HepG2 (cell line): Measurements from ENCODE around the gene SULT2B1. TPM values are rescaled to one million over a fixed set of nuclear protein-coding genes. Genes with fewer than 3 reads are reported as not detected.
A peak's percentile ranks its signal among the peaks of the same experiment; 100 is the strongest.

ENCODE experiments used
- ATAC-seq: fragments of 200-7000 bp; cut with Tn5 transposase; 3 replicates; pipeline ENCODE4 v1.9.1; 2020; ENCODE audit warnings: mild to moderate bottlenecking, moderate library complexity
- BruUV-seq: library from RNA; stranded (reverse); fragments of 400-500 nt; replicated peaks from 2 replicates; lab custom pipeline; 2021; lab: Mats Ljungman, UMichigan
- CTCF ChIA-PET: fragments of 300-600 bp; formaldehyde crosslinking; extraction: SDS; loops from one replicate; lab custom pipeline; 2021; ENCODE audit warnings: low total read pairs, inconsistent platforms, low intra/inter-chr PET ratio; lab: Yijun Ruan, JAX
- POLR2A ChIA-PET: fragments of 350-600 bp; sonication (Branson Sonifier 250); formaldehyde crosslinking; loops from one replicate; lab custom pipeline; 2020; ENCODE audit warnings: antibody characterized with exemption, inconsistent platforms; lab: Yijun Ruan, JAX
- DNase-seq: peaks from one replicate; pipeline ENCODE4 v3.0.0-alpha.2; 2015; ENCODE audit warnings: low spot score
- FAIRE-seq: peaks from 3 replicates; lab custom pipeline; 2011; peaks lifted over from hg19 to GRCh38; lab: Jason Lieb, UNC
- H2AFZ ChIP-seq: one replicate; pipeline ENCODE4 v1.6.1; 2011; ENCODE audit warnings: low read length, inconsistent platforms
- H3K27ac ChIP-seq: fragments of 300-600 bp; 3 replicates; pipeline ENCODE4 v1.8.0; 2011; ENCODE audit warnings: mixed run types, mild to moderate bottlenecking, mixed read lengths, low read length, inconsistent platforms; ENCODE audit not compliant: insufficient read depth; ENCODE audit errors: extremely low read length
- H3K27me3 ChIP-seq, 2 experiments: fragments of 200-600 bp in 1 of 2; 2 replicates in 1 of 2; 3 replicates in 1 of 2; pipeline versions ENCODE4 v1.6.0 to v1.8.0; 2011; ENCODE audit warnings: low read length in 2 of 2, mild to moderate bottlenecking in 2 of 2, moderate library complexity in 2 of 2, inconsistent platforms in 1 of 2; ENCODE audit not compliant: insufficient read depth in 2 of 2, control insufficient read depth in 1 of 2
- H3K36me3 ChIP-seq, 2 experiments: fragments of 200-600 bp in 1 of 2; replicated peaks in 1 of 2; 2 replicates in 1 of 2; 3 replicates in 1 of 2; pipeline versions ENCODE4 v1.5.1 to v1.8.0; 2011; ENCODE audit warnings: low read length in 2 of 2, inconsistent platforms in 1 of 2; ENCODE audit not compliant: insufficient read depth in 2 of 2, control insufficient read depth in 1 of 2
- H3K4me1 ChIP-seq: 2 replicates; pipeline ENCODE4 v1.5.1; 2012; ENCODE audit warnings: low read length, inconsistent platforms; ENCODE audit not compliant: insufficient read depth
- H3K4me2 ChIP-seq: 2 replicates; pipeline ENCODE4 v1.6.0; 2011; ENCODE audit warnings: low read depth, low read length, inconsistent platforms
- H3K4me3 ChIP-seq, 3 experiments: fragments of 200-600 bp in 1 of 3; sonication (generic), shearing (Covaris generic) in 1 of 3; replicated peaks in 1 of 3; 2 replicates each; pipeline ENCODE4 v1.5.1; 2011 to 2016; ENCODE audit warnings: low read length in 3 of 3, inconsistent platforms in 2 of 3, low read depth in 2 of 3, mild to moderate bottlenecking in 2 of 3, control low read depth in 1 of 3, mixed read lengths in 1 of 3; ENCODE audit not compliant: insufficient read depth in 1 of 3
- H3K79me2 ChIP-seq: one replicate; pipeline ENCODE4 v1.6.1; 2011; ENCODE audit warnings: low read length, inconsistent platforms; ENCODE audit not compliant: insufficient read depth
- H3K9ac ChIP-seq: 2 replicates; pipeline ENCODE4 v1.6.0; 2011; ENCODE audit warnings: mild to moderate bottlenecking, low read depth, low read length, inconsistent platforms; ENCODE audit not compliant: insufficient read depth
- H3K9me3 ChIP-seq: 2 replicates; pipeline ENCODE4 v1.5.1; 2012; ENCODE audit warnings: mild to moderate bottlenecking, low read length
- H4K20me1 ChIP-seq: 2 replicates; pipeline ENCODE4 v1.6.0; 2011; ENCODE audit warnings: inconsistent platforms, mild to moderate bottlenecking, low read length, moderate library complexity; ENCODE audit not compliant: insufficient read depth
- ARNTL ChIP-seq: sonication (generic); formaldehyde crosslinking; IDR thresholded peaks from 2 replicates; pipeline ENCODE4 v1.4.0; 2020; ENCODE audit warnings: mild to moderate bottlenecking, missing genetic modification reagents
- ZNF263 ChIP-seq: sonication (generic); formaldehyde crosslinking; IDR thresholded peaks from 2 replicates; pipeline ENCODE4 v1.4.0; 2020; ENCODE audit warnings: missing genetic modification reagents
- in situ Hi-C: cut with HindIII; loops from 2 replicates; pipeline ENCODE4 v1.10.0; 2017; ENCODE audit warnings: low pct_unique_long_range_greater_than_20kb; ENCODE audit not compliant: extremely low pct_ligation_motif_present
- intact Hi-C: fragments of 100-400 bp; cut with micrococcal nuclease; formaldehyde crosslinking; loops from one replicate; pipeline ENCODE4 v1.10.0; 2022; ENCODE audit not compliant: unreplicated experiment
- polyA plus RNA-seq, 8 experiments: library from polyadenylated mRNA; depleted of rRNA in 3 of 8; stranded (reverse) in 7 of 8; unstranded in 1 of 8; fragments of >200 nt; fragmentation: Illumina TruSeq in 4 of 8; extraction: Trizol in 4 of 8; gene quantifications; 2 replicates each; pipeline versions ENCODE4 v1.2.1 to v1.2.3, GENCODE V29; 2011 to 2016; ENCODE audit warnings: low read depth in 4 of 8, missing spikeins in 1 of 8, mixed read lengths in 1 of 8; ENCODE audit not compliant: insufficient read depth in 1 of 8
- total RNA-seq, 5 experiments: library from RNA; depleted of rRNA; stranded (reverse); fragments of >200 nt; fragmentation: Illumina TruSeq; extraction: Trizol; gene quantifications; 2 replicates each; pipeline ENCODE4 v1.2.3, GENCODE V29; 2016; ENCODE audit warnings: low read depth in 1 of 5
- TF ChIP-seq, protein P1 (sequence below): sonication (generic); formaldehyde crosslinking; IDR thresholded peaks from 2 replicates; pipeline ENCODE4 v1.5.0; 2020; ENCODE audit warnings: mild to moderate bottlenecking, missing genetic modification reagents, moderate library complexity
- TF ChIP-seq, protein P2 (sequence below): sonication (generic); formaldehyde crosslinking; IDR thresholded peaks from 2 replicates; pipeline ENCODE4 v1.5.0; 2020; ENCODE audit warnings: mild to moderate bottlenecking, missing genetic modification reagents
- TF ChIP-seq, protein P3 (sequence below): sonication (generic); formaldehyde crosslinking; IDR thresholded peaks from 2 replicates; pipeline ENCODE4 v1.4.0; 2020; ENCODE audit warnings: mild to moderate bottlenecking, missing genetic modification reagents

The SULT2B1 gene
- total and polyA plus RNA-seq, 2 of the 13 experiments (the other 11 are each of a cell fraction or from before 2014, with no cell fraction given) = 0.13 TPM; not detected in 1

DNA sequence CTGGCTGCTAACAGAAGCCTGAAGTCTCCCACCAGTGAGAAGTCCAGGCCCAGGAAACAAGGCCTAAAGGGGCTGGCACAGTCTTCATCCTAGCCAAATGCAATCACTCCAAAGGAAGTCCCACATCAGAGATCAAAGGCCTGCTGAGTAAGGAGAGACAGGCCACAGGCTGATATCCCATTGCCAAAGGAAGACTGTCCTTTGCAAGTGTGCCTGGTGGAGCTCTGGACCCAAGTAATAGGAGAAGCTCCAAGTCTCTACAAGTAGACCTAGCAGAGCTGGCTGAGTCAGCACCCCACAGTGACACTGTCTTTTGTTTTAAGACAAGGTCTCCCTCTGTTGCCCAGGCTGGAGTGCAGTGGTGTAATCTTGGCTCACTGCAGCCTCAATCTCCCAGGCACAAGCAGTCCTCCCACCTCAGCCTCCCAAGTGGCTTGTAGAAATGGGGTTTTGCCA is 80.7 kb downstream of the SULT2B1 start:
- in situ Hi-C loops = no loop called here
- no peaks in the 10 kb centered on the region for H4K20me1 ChIP-seq
- no peaks in the 10 kb centered on the region; a peak in 1 of 5 replicates for H3K27me3 ChIP-seq
- H2AFZ ChIP-seq = no peak overlapping the region
- H3K4me3 ChIP-seq = no peak overlapping the region
- H3K9me3 ChIP-seq = no peaks in the 10 kb centered on the region
- no TSS peak for BruUV-seq
- POLR2A ChIA-PET = interaction anchor here (0.9 to 5.8 kb wide), 3 partner anchors 12 to 82 kb away, joined by 3 to 61 read pairs (median 16); partner anchors contain the start of genes CA11, RPL18 and SPHK2
- H3K27ac ChIP-seq = peak overlapping the region; percentile 90
- CTCF ChIA-PET = no interaction called here
- H3K4me2 ChIP-seq = no peak overlapping the region
- no peak for DNase-seq
- intact Hi-C loops = no loop called here
- no peaks in the 10 kb centered on the region for H3K79me2 ChIP-seq
- H3K9ac ChIP-seq = no peak overlapping the region
- no peaks in the 10 kb centered on the region for H3K36me3 ChIP-seq
- no peak for FAIRE-seq
- H3K4me1 ChIP-seq = peaks cover 65% of the 10 kb centered on the region
- ATAC-seq = no peak
- peak; percentile 74 for TF ChIP-seq ZNF263 (CRISPR knock-in tag)
- TF ChIP-seq, protein P1, sequence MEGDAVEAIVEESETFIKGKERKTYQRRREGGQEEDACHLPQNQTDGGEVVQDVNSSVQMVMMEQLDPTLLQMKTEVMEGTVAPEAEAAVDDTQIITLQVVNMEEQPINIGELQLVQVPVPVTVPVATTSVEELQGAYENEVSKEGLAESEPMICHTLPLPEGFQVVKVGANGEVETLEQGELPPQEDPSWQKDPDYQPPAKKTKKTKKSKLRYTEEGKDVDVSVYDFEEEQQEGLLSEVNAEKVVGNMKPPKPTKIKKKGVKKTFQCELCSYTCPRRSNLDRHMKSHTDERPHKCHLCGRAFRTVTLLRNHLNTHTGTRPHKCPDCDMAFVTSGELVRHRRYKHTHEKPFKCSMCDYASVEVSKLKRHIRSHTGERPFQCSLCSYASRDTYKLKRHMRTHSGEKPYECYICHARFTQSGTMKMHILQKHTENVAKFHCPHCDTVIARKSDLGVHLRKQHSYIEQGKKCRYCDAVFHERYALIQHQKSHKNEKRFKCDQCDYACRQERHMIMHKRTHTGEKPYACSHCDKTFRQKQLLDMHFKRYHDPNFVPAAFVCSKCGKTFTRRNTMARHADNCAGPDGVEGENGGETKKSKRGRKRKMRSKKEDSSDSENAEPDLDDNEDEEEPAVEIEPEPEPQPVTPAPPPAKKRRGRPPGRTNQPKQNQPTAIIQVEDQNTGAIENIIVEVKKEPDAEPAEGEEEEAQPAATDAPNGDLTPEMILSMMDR (CRISPR knock-in tag) = 0 out of 2 replicates have a peak, but pooled peaks have one; percentile 3
- TF ChIP-seq ARNTL (CRISPR knock-in tag) = no peak
- TF ChIP-seq, protein P2, sequence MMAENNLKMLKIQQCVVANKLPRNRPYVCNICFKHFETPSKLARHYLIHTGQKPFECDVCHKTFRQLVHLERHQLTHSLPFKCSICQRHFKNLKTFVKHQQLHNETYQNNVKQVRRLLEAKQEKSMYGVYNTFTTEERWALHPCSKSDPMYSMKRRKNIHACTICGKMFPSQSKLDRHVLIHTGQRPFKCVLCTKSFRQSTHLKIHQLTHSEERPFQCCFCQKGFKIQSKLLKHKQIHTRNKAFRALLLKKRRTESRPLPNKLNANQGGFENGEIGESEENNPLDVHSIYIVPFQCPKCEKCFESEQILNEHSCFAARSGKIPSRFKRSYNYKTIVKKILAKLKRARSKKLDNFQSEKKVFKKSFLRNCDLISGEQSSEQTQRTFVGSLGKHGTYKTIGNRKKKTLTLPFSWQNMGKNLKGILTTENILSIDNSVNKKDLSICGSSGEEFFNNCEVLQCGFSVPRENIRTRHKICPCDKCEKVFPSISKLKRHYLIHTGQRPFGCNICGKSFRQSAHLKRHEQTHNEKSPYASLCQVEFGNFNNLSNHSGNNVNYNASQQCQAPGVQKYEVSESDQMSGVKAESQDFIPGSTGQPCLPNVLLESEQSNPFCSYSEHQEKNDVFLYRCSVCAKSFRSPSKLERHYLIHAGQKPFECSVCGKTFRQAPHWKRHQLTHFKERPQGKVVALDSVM (CRISPR knock-in tag) = peak; percentile 92
- TF ChIP-seq, protein P3, sequence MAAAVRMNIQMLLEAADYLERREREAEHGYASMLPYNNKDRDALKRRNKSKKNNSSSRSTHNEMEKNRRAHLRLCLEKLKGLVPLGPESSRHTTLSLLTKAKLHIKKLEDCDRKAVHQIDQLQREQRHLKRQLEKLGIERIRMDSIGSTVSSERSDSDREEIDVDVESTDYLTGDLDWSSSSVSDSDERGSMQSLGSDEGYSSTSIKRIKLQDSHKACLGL = no peak
